Right ventricle myocardium inferior (tissue), 1 donor: ENCODE results near the gene DGCR2. TPM values are rescaled to one million over a fixed set of nuclear protein-coding genes. Genes with fewer than 3 reads are reported as not detected.
A peak's percentile ranks its signal among the peaks of the same experiment; 100 is the strongest.

Source experiments
- ATAC-seq: fragments of 200-7000 bp; cut with Tn5 transposase; one replicate; pipeline ENCODE4 v1.9.1; 2020; ENCODE audit warnings: mild to moderate bottlenecking, moderate library complexity
- DNase-seq: peaks from one replicate; pipeline ENCODE4 v3.0.0; 2021; ENCODE audit errors: missing footprints
- intact Hi-C: fragments of 100-400 bp; cut with DNase I; formaldehyde crosslinking; loops from one replicate; pipeline ENCODE4 v1.11.0; 2022
- total RNA-seq: library from RNA; stranded (reverse); fragmentation: NEBNext Ultra II Directional; extraction: Animal tissue kit (Norgen Biotek cat#: 25700); gene quantifications from one replicate; pipeline ENCODE4 v1.2.1, GENCODE V29; 2021
- donor health status: DM: no; HTN: yes; CAD: no; lungs with severe emphysema.

The DGCR2 gene
- total RNA-seq, 1 donor from 2014 or later, result 29.9 TPM

DNA sequence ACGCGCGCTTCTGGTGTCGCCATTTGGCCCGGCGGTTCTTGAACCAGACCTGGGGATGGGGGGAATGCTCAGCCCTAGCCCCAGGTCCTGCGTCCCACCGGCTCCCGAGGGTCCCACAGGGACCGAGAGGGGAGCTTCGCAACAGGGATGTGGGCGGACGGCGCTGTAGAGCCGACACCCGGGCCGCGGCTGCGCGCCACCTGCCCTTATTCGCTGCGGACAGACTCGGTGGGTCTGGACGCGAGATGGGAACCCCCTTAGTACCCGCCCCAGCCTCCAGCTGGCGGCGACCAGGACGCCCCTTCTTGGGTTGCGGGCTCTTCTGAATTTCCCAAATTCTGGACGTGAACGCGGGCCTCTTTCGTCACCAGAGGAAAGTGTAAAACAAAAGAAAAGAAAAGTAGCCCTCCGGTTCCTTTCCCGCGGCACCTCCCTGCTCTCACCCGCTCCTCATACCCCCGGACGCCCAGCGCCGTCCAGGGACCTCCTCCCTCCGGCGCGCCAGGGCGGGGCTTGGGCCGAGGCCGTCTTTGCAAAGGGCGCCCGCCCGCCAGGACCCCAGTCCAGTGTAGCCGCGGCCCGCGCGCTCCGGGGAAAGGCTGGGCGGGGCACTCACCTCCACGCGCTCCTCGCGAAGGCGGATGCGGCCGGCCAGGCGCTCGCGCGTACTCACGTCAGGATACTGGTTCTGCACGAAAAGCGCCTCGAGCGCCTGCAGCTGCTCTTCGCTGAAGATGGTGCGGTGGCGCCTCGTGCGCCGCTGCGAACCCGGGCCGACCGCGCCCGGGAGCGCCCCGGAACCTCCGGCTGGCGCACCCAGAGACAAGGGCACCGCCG is 27.1 kb upstream of the DGCR2 start:
- intact Hi-C loops, result loop anchor here (10.0 kb wide), 1 partner anchor 286 kb away; the partner anchor contains the start of genes HIRA and MRPL40
- DNase-seq (peak; percentile 43), ATAC-seq (no peak)

DNA sequence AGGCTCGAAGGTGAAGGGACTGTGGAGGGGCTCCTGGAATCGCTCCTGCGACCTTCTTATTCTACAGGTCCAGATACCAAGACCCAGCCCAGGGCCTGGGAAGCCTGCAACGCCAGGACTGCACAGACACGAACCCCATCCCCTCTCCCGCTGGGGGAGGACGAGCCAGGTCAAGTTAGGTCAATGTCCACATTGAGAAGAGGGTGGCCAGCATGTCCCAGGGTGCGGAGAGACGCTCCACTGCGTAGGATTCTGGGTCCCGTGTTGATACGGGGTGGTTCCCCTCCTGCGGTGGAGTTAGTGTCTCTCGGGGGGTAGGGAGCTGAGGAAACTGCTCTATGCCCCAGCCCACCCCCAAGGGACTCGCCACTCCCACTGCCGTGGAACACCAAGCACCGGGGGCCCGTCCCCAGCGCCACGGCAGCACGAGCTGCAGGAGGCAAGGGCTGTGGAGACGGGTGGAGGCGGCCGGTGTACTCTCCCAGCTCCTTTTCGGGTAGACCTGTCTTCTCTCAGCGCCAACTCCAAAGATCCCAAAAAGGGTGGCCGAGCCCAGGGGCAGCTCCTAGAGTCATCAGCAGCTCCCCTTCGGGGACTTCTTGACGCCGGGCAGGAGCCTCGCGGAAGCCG is 26.3 kb upstream of the DGCR2 start:
- no peak for ATAC-seq
- intact Hi-C loops, result loop anchor here (10.0 kb wide), 1 partner anchor 286 kb away; the partner anchor contains the start of genes HIRA and MRPL40
- peak; percentile 35 for DNase-seq

- intact Hi-C loops, result loop anchor here (10.0 kb wide), 1 partner anchor 288 kb away; the partner anchor contains the start of genes HIRA and MRPL40
- ATAC-seq (no peak), DNase-seq (peak; percentile 53)
Observed at GRCh38 chr22:19147195-19147780, 25.1 kb upstream of the DGCR2 start.

DNA sequence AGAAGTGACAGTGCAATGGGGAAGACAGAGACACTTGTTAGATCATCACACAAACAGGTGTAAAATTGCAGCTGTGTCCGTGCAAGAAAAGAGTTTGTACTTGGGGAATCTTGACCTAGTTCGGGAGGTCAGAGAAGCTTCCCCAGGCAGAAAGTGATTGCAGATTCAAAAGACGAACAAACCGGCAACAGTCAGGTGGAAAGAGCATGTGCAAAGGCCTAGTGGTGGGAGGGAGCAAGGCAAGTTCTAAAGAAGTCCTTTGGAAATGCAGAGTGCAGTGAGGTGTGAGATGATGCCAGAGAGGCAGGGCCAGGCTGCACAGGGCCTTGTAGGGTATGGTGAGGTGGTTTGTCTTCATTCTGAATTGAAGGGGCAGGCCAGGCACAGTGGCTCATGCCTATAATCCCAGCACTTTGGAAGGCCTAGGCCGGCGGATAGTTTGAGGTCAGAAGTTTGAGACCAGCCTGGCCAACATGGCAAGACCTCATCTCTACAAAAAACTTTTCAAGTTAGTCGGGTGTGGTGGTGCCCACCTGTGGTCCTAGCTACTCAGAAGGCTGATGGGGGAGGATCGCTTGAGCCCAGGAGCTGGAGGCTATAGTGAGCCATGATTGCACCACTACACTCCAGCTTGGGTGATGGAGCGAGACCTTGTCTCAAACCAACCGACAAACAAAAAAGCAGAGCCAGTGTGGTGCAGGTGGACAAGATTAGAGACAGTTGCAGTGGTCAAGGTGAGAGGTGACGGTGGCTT is 24.2 kb upstream of the DGCR2 start:
- ATAC-seq (no peak), DNase-seq (peak; percentile 70)
- intact Hi-C loops, result loop anchor here (10.0 kb wide), 1 partner anchor 288 kb away; the partner anchor contains the start of genes HIRA and MRPL40

GRCh38 chr22:19143967-19144400 is 21.8 kb upstream of the DGCR2 start:
- ATAC-seq, result no peak
- intact Hi-C loops, result loop anchor here (2.0 to 10.0 kb wide), 3 partner anchors 35 to 487 kb away; partner anchors contain the start of genes HIRA, MRPL40 and SLC25A1
- no peak for DNase-seq

GRCh38 chr22:19143212-19143611 is 21.0 kb upstream of the DGCR2 start:
- DNase-seq (no peak), ATAC-seq (no peak)
- intact Hi-C loops, result loop anchor here (10.0 kb wide), 1 partner anchor 292 kb away; the partner anchor contains the start of genes HIRA and MRPL40

DNA sequence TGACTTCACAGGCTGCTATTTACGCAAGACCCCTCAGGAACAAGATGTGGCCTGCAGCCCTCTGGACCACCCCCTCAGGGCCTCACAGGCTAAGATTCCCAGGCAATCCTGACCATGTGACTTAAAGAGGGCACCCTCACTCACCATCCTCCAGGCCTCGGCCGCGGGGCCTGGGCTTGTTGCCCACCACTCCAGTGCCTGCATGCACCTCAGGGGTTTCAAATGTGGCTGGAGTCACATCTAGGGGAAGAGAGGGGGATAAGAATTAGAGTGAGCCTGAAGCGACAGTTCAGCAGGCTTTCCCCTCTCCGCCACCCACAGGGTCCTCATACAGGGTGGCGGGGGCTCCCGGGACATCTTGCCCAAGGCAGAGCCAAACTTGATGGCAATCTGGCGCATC is 20.2 kb upstream of the DGCR2 start:
- intact Hi-C loops, result loop anchor here (10.0 kb wide), 1 partner anchor 292 kb away; the partner anchor contains the start of genes HIRA and MRPL40
- ATAC-seq (no peak), DNase-seq (peak; percentile 44)

DNA sequence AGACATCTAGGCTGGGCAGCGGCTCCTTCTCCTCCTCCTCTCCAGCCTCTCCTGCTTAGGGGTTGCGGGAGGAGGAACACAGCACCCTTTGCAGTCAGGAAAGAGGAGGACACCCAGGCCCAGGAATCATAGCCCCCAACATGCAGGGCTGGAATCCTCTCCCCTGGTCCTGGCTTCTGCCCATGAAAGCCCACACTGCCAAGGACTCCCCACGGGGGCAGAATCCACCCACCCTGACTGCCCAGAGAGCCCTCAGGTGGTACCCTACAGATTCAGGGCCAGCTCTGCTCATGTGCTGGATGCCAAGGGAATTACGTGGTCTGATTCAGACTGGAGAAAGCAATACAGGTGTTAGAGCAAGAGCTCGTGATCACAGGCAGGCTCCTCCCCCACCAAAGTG is 17.8 kb upstream of the DGCR2 start:
- intact Hi-C loops, result loop anchor here (10.0 kb wide), 1 partner anchor 295 kb away; the partner anchor contains the start of genes HIRA and MRPL40
- DNase-seq (peak; percentile 37), ATAC-seq (no peak)

- DNase-seq, result no peak
- no peak for ATAC-seq
- intact Hi-C loops, result no loop called here
Observed at GRCh38 chr22:19139001-19139356, 16.8 kb upstream of the DGCR2 start.

DNA sequence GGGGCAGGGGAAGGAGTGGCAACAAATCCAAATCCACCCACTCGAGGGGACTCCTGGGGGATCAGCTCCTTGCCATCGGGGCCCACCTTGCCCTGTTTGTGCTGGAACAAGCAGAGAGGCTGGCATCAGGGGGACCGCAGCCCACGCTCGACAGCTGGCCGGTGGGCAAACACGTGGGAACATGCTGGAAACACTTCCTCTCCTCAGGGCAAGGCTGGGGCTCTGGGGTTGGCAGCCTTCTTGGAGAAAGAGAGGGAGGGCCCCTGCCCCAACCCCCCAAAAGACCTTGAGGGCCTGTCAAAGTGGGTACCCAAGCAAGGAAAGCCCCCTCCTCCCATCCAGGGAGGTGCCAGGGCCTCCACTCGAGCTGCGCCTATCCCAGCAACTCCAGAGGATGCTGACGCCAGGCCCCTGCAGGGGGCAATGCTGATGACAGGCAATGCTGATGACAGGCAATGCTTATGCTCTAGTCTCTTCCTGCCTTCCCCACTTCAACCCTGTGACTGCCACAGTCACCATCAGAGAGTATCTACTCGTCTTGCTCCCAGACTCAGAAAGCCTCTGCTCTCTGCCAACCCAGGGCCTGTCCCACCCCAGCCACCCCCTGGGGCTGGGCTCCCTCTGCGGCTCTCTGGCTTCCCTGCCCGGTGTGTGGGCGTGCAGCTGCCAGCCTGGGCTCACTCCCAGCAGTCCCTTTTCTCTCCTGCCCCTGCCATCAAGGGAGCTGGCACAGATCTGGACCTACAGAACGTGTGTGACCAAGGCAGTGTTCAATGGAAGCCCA is 16.2 kb upstream of the DGCR2 start:
- intact Hi-C loops, result no loop called here
- peak; percentile 44 for DNase-seq
- ATAC-seq, result no peak

DNA sequence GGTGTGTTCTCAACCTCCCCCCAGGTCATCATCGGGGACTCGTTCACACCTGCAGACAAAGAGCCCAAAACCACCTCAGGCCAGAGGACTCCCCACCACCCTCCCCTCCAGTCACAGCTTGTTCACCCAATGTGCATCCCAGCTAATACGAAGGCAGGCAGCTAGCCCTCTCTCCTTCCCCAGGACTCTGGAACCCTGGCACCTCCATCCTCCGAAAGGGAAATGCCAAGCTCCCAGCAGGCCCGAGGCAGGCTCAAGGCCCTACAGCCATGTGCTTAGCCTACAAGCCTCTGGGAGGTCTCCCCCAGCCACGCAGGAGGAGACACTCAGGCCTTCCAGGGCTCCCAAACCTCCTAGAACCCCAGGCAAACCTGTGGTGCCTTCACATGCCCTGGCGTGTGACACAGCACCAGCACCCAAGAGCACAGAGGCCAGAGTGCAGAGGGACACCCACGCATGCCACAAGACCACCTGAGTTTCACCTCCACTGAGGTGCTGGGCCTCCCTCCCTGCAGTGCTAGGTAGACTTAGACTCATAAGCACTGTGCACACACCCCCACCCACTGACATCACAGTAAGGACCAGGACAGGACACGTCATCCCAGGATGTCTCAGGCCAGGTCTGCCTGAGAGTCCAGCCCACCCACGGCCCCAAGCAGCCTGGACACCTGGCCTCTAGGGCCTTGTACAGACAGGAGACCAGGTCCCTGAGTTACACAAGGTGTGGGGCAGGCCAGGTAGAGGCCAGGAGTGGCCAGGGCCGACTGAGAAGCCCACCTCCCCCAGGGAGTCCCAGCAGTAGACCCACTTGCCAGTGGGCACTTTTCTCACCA is 15.4 kb upstream of the DGCR2 start:
- intact Hi-C loops, result no loop called here
- no peak for ATAC-seq
- peak; percentile 37 for DNase-seq

DNA sequence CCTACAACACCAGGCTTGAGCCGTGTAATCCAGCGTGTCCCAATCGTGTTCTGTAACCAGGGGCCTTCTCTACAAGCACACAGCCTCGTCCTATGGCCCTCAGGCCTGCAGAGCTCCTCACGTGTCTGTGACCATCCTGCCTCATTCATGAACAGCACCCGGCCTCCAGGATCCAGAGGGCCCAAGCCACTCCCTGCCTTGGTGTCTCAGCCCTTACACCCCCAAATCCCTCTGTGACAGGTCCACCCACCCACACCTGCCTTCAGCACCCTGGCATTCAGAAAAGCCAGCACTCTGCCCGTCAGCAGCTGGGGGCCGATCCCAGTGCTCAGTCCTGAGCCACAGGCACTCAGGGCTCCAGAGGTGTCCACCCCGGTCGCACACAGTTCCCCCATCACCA is 14.7 kb upstream of the DGCR2 start:
- intact Hi-C loops, result no loop called here
- DNase-seq (peak; percentile 8), ATAC-seq (no peak)

- DNase-seq, result peak; percentile 63
- intact Hi-C loops, result no loop called here
- ATAC-seq, result no peak
Observed at GRCh38 chr22:19134874-19135273, 12.7 kb upstream of the DGCR2 start.

DNA sequence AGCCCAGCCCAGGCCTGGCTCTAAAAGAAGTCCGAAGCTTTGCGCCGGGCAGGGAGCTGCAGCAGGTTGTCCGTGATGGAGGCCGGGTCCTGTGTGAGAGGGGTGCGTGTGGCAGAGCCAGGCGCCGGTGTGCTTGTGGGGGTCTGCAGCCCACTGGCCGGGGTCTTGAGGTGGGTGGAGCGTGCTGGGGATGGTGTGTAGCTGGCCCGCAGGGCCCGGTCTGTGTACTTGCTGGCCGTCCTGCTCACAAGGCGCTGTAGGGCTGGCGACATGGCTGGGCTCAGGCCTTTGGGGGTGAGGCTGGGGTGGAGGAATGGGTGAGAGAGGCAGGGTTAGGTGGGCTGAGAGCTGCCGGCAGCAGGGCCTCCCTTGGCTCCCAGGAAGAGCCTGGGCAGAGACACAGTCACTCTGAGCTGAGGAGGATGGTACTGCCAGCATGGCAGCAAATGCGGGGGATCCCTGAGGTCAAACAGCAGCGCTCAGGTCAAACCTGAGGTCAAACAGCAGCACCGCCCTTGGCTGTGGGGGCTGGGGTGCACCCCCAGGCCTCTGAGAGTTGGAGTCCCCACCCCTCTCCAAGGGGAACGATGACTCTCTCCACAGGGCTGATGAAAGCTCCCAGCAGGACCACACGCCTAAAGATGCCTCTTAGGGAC is 12.1 kb upstream of the DGCR2 start:
- DNase-seq (peak; percentile 34), ATAC-seq (no peak)
- intact Hi-C loops, result no loop called here

DNA sequence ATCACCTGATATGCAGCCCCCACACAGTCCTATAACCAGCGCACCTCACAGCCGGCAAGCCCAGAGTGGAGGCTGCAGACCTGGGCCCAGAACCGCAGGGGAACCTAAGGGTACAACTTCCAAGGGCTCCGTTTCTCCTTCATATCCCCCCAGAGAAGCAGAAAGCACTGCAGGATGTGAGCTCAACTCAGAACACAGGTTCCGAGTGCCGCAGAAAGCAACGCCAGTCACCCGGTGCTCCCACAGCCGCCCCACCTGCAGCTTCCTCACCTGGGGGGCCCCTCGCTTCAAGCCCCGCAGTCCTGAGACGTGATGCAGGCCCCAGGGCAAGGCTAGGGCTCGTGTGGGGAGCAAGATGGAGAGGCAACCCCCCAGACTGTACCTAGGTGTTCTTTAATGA is 11.3 kb upstream of the DGCR2 start:
- intact Hi-C loops, result no loop called here
- ATAC-seq, result no peak
- DNase-seq, result peak; percentile 21

DNA sequence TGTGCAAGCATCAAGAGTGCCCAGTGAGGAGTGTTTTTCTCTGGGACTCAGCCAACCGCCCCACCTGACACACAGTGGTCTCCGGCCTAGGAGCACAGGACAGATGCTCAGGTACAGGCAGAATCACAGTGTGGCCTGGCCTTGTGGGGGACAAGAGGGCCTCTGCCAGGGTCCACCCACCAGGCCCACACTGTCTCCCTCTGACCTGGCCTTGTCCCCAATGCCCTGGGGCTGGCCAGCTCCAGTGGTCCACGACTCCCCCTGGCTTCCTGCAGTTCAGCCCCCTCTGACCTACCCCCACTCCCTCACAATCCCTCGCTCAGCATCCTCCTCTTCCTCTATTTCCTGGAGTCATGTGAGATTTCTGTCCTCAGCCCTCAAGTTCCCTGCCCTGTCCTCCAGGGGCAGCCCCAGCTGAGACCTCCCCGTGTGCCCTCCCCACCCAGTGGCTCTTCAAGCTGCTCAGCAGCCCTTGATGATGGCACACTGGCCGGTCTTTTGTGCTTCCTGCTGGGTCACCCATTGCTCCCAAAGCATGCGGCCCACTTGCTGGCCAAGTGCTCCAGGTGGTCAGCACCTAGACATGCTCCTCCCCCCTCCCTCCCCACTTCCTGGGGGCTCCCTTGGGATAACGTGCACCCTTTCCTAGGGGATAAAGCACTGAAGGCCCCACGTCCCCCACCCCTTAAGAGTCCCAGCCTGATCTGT is 10.6 kb upstream of the DGCR2 start:
- no peak for ATAC-seq
- peak; percentile 18 for DNase-seq
- intact Hi-C loops, result no loop called here
